Neutrophil (primary cell): ENCODE data around the gene PKIG.

Experiments used
- H3K27ac ChIP-seq: fragments of 200-600 bp; sonication (generic); 2 replicates; pipeline ENCODE4 v1.5.1; 2016; ENCODE audit warnings: mild to moderate bottlenecking, moderate library complexity
- H3K27me3 ChIP-seq: fragments of 200-600 bp; sonication (generic); 2 replicates; pipeline ENCODE4 v1.6.0; 2016; ENCODE audit warnings: mild to moderate bottlenecking
- H3K36me3 ChIP-seq: fragments of 200-600 bp; sonication (generic); 2 replicates; pipeline ENCODE4 v1.5.1; 2017
- H3K4me1 ChIP-seq, 2 experiments: fragments of 200-600 bp in 1 of 2; sonication (generic) in 1 of 2; 1 replicate in 1 of 2; 2 replicates in 1 of 2; pipeline versions ENCODE4 v1.5.1 to v1.6.1; 2013 to 2016; ENCODE audit warnings: low read depth in 1 of 2, low read length in 1 of 2, mild to moderate bottlenecking in 1 of 2, moderate library complexity in 1 of 2; ENCODE audit not compliant: control insufficient read depth in 1 of 2, insufficient read depth in 1 of 2
- H3K4me3 ChIP-seq, 2 experiments: fragments of 200-600 bp in 1 of 2; sonication (generic) in 1 of 2; 1 replicate in 1 of 2; 2 replicates in 1 of 2; pipeline ENCODE4 v1.5.1; 2013 to 2016; ENCODE audit warnings: low read depth in 1 of 2, low read length in 1 of 2, mild to moderate bottlenecking in 1 of 2, moderate library complexity in 1 of 2
- H3K9me3 ChIP-seq: fragments of 200-600 bp; sonication (generic); 2 replicates; pipeline ENCODE4 v1.5.1; 2016
- CTCF ChIP-seq: fragments of 200-600 bp; sonication (generic); IDR thresholded peaks from 2 replicates; pipeline ENCODE4 v1.5.1; 2016; ENCODE audit warnings: antibody characterized with exemption

The PKIG gene

GRCh38 chr20:44582311-44583025 is at the start of gene PKIG:
Gene PKIG (plus strand): TSS chr20:44582579. CDS start chr20:44614557, 31,978 bp downstream.
- H3K27me3 ChIP-seq, result no peaks in the 10 kb centered on the region
- H3K4me3 ChIP-seq, result no peak within 1 kb of the TSS
- no peaks in the 10 kb centered on the region for H3K9me3 ChIP-seq
- no peak for TF ChIP-seq CTCF
- peaks cover 9 to 14% of the 10 kb centered on the region in 2 experiments for H3K4me1 ChIP-seq
- H3K36me3 ChIP-seq, result no peaks in the 10 kb centered on the region
- H3K27ac ChIP-seq, result no peak within 1 kb of the TSS

GRCh38 chr20:44532981-44533331 is 49.4 kb upstream of the PKIG start:
- peaks cover 9 to 21% of the 10 kb centered on the region in 2 experiments for H3K4me1 ChIP-seq
- no peak for TF ChIP-seq CTCF
- H3K9me3 ChIP-seq, result no peaks in the 10 kb centered on the region
- H3K36me3 ChIP-seq, result no peaks in the 10 kb centered on the region
- H3K27ac ChIP-seq, result no peak overlapping the region
- peaks cover 13% of the 10 kb centered on the region for H3K27me3 ChIP-seq
- H3K4me3 ChIP-seq, result no peak overlapping the region

GRCh38 chr20:44533928-44534327 is 48.5 kb upstream of the PKIG start:
- no peak overlapping the region for H3K4me3 ChIP-seq
- peaks cover 13% of the 10 kb centered on the region for H3K27me3 ChIP-seq

GRCh38 chr20:44536175-44536574 is 46.2 kb upstream of the PKIG start:
- H3K36me3 ChIP-seq, result no peaks in the 10 kb centered on the region
- no peak for TF ChIP-seq CTCF
- H3K4me1 ChIP-seq, result peaks cover 9 to 19% of the 10 kb centered on the region in 2 experiments
- H3K9me3 ChIP-seq, result no peaks in the 10 kb centered on the region
- H3K27me3 ChIP-seq, result peaks cover 13% of the 10 kb centered on the region
- peak overlapping the region; percentile 41 for H3K27ac ChIP-seq
- H3K4me3 ChIP-seq, result no peak overlapping the region

More at GRCh38 chr20:44533928-44534327, 48.5 kb upstream of the PKIG start:
- Histone ChIP-seq H3K27ac (no peak overlapping the region), H3K36me3 (no peaks in the 10 kb centered on the region), H3K4me1 (peaks cover 9 to 21% of the 10 kb centered on the region in 2 experiments), H3K9me3 (no peaks in the 10 kb centered on the region)
- TF ChIP-seq CTCF, result no peak

GRCh38 chr20:44537993-44538392 is 44.4 kb upstream of the PKIG start:
- Histone ChIP-seq H3K27me3 (peaks cover 3% of the 10 kb centered on the region), H3K36me3 (no peaks in the 10 kb centered on the region), H3K27ac (no peak overlapping the region), H3K4me1 (peaks cover 0 to 7% of the 10 kb centered on the region in 2 experiments), H3K9me3 (no peaks in the 10 kb centered on the region), H3K4me3 (no peak overlapping the region)
- TF ChIP-seq CTCF, result no peak
